GM23338 (cell line): Measurements from ENCODE around the gene TNFRSF11A. TPM values are rescaled to one million over a fixed set of nuclear protein-coding genes. Genes with fewer than 3 reads are reported as not detected.

Experiments
- ATAC-seq: fragments of 200-7000 bp; cut with Tn5 transposase; 3 replicates; pipeline ENCODE4 v1.9.1; 2020
- DNase-seq: peaks from one replicate; pipeline ENCODE4 v3.0.0-alpha.2; 2015; ENCODE audit warnings: low spot score
- H2AFZ ChIP-seq: fragments of 200-600 bp; sonication (generic); 2 replicates; pipeline ENCODE4 v1.8.0; 2016; ENCODE audit warnings: antibody characterized with exemption, mild to moderate bottlenecking, moderate library complexity
- H3F3A ChIP-seq: fragments of 200-600 bp; sonication (generic); replicated peaks from 2 replicates; pipeline ENCODE4 v1.8.0; 2017; ENCODE audit warnings: antibody characterized with exemption, mixed run types, low read depth
- H3K27ac ChIP-seq: fragments of 200-600 bp; sonication (generic); 2 replicates; pipeline ENCODE4 v1.6.1; 2016; ENCODE audit warnings: low read depth
- H3K27me3 ChIP-seq: fragments of 200-600 bp; sonication (generic); 2 replicates; pipeline ENCODE4 v1.8.0; 2016; ENCODE audit warnings: mild to moderate bottlenecking, mixed run types, moderate library complexity; ENCODE audit not compliant: insufficient read depth
- H3K36me3 ChIP-seq: fragments of 200-600 bp; sonication (generic); 2 replicates; pipeline ENCODE4 v1.8.0; 2016; ENCODE audit warnings: mild to moderate bottlenecking; ENCODE audit not compliant: insufficient read depth
- H3K4me1 ChIP-seq: fragments of 200-600 bp; sonication (generic); 2 replicates; pipeline ENCODE4 v1.8.0; 2016; ENCODE audit warnings: mild to moderate bottlenecking, moderate library complexity; ENCODE audit not compliant: insufficient read depth
- H3K4me2 ChIP-seq: fragments of 200-600 bp; sonication (generic); 2 replicates; pipeline ENCODE4 v1.7.1; 2017; ENCODE audit warnings: mixed run types
- H3K4me3 ChIP-seq: fragments of 200-600 bp; sonication (generic); 2 replicates; pipeline ENCODE4 v1.6.1; 2016; ENCODE audit warnings: mixed run types
- H3K79me2 ChIP-seq: fragments of 200-600 bp; sonication (generic); replicated peaks from 2 replicates; pipeline ENCODE4 v1.8.0; 2017; ENCODE audit warnings: mild to moderate bottlenecking; ENCODE audit not compliant: insufficient read depth
- H3K9me2 ChIP-seq: fragments of 200-600 bp; sonication (generic); 2 replicates; pipeline ENCODE4 v1.8.0; 2017; ENCODE audit not compliant: insufficient read depth
- H4K20me1 ChIP-seq: fragments of 200-600 bp; sonication (generic); replicated peaks from 2 replicates; pipeline ENCODE4 v1.8.0; 2017; ENCODE audit warnings: mild to moderate bottlenecking; ENCODE audit not compliant: insufficient read depth
- H3K27ac Mint-ChIP-seq: 2 replicates; pipeline ENCODE4 v1.8.0; 2020; ENCODE audit warnings: inconsistent platforms, mild to moderate bottlenecking, moderate library complexity, mixed read lengths
- H3K27me3 Mint-ChIP-seq: 3 replicates; pipeline ENCODE4 v1.8.0; 2022; ENCODE audit warnings: low read depth, mild to moderate bottlenecking, moderate library complexity, mixed read lengths, inconsistent platforms; ENCODE audit not compliant: insufficient read depth, poor library complexity
- H3K36me3 Mint-ChIP-seq: 3 replicates; pipeline ENCODE4 v1.8.0; 2021; ENCODE audit warnings: low read depth, mild to moderate bottlenecking, inconsistent platforms, moderate library complexity, mixed read lengths
- H3K4me1 Mint-ChIP-seq: 3 replicates; pipeline ENCODE4 v1.8.0; 2020; ENCODE audit warnings: mild to moderate bottlenecking, inconsistent platforms, mixed read lengths
- H3K4me3 Mint-ChIP-seq: 3 replicates; pipeline ENCODE4 v1.8.0; 2021; ENCODE audit warnings: moderate library complexity, mild to moderate bottlenecking, inconsistent platforms, mixed read lengths
- H3K9me3 Mint-ChIP-seq: 3 replicates; pipeline ENCODE4 v1.8.0; 2020; ENCODE audit warnings: moderate library complexity, mild to moderate bottlenecking, inconsistent platforms, mixed read lengths
- CREB1 ChIP-seq: fragments of 250-450 bp; sonication (Bioruptor Pico); IDR thresholded peaks from 2 replicates; pipeline ENCODE4 v1.5.0; 2020; ENCODE audit warnings: low read depth, mild to moderate bottlenecking, moderate library complexity
- EZH2 ChIP-seq: fragments of 200-600 bp; sonication (generic); IDR thresholded peaks from one replicate; pipeline ENCODE4 v1.8.0; 2017; ENCODE audit warnings: antibody characterized with exemption, mild to moderate bottlenecking, low read depth; ENCODE audit not compliant: unreplicated experiment
- JUNB ChIP-seq: IDR thresholded peaks from one replicate; pipeline ENCODE4 v1.6.1; 2016; ENCODE audit warnings: antibody characterized with exemption; ENCODE audit not compliant: unreplicated experiment
- NANOG ChIP-seq: IDR thresholded peaks from 2 replicates; pipeline ENCODE4 v1.6.1; 2016; ENCODE audit warnings: antibody characterized with exemption, borderline replicate concordance
- POLR2AphosphoS5 ChIP-seq: IDR thresholded peaks from 2 replicates; pipeline ENCODE4 v1.6.1; 2016; ENCODE audit warnings: antibody characterized with exemption, low read depth
- REST ChIP-seq: IDR thresholded peaks from one replicate; pipeline ENCODE4 v1.6.1; 2018; ENCODE audit warnings: antibody characterized with exemption; ENCODE audit not compliant: unreplicated experiment
- STAT1 ChIP-seq: IDR thresholded peaks from one replicate; pipeline ENCODE4 v1.6.1; 2016; ENCODE audit warnings: antibody characterized with exemption; ENCODE audit not compliant: unreplicated experiment
- ZNF114 ChIP-seq: fragments of 250-450 bp; sonication (Bioruptor Pico); IDR thresholded peaks from 2 replicates; pipeline ENCODE4 v1.5.0; 2020; ENCODE audit warnings: mild to moderate bottlenecking, moderate library complexity
- ZNF331 ChIP-seq: fragments of 250-450 bp; sonication (Bioruptor Pico); IDR thresholded peaks from 2 replicates; pipeline ENCODE4 v1.5.0; 2020; ENCODE audit warnings: low read depth, mild to moderate bottlenecking, moderate library complexity
- ZNF462 ChIP-seq: fragments of 250-450 bp; sonication (Bioruptor Pico); IDR thresholded peaks from 2 replicates; pipeline ENCODE4 v1.5.0; 2020; ENCODE audit warnings: mild to moderate bottlenecking, moderate library complexity
- polyA plus RNA-seq: library from polyadenylated mRNA; unstranded; fragments of >200 nt; fragmentation: Nextera tagmentation; extraction: Ambion mirVana; gene quantifications from 2 replicates; pipeline ENCODE4 v1.2.1, GENCODE V29; 2016
- total RNA-seq: library from RNA; depleted of rRNA; stranded (reverse); fragments of >200 nt; shearing (Covaris generic); gene quantifications from 2 replicates; pipeline ENCODE4 v1.2.3, GENCODE V29; 2014

The TNFRSF11A gene
- total and polyA plus RNA-seq, 2 experiments from 2014 or later: 3.8 to 7.3 TPM

GRCh38 chr18:62372882-62373281 lies 47.8 kb downstream of the TNFRSF11A start:
- no peak for ATAC-seq
- H3K27ac ChIP-seq: no peak overlapping the region; the same call in 1 of the 2 replicates
- Mint-ChIP-seq H3K27me3 (peaks cover 5% of the 10 kb centered on the region), H3K36me3 (peaks cover 25% of the 10 kb centered on the region; the same call in 2 of the 3 replicates), H3K9me3 (no peaks in the 10 kb centered on the region), H3K4me3 (no peak overlapping the region), H3K4me1 (peaks cover 34% of the 10 kb centered on the region), H3K27ac (no peak overlapping the region)
- H3K36me3 ChIP-seq: no peaks in the 10 kb centered on the region
- peaks cover 32% of the 10 kb centered on the region for H3K4me1 ChIP-seq
- no peak for TF ChIP-seq REST
- no peak for TF ChIP-seq JUNB
- no peak for TF ChIP-seq CREB1
- TF ChIP-seq ZNF462 (CRISPR knock-in tag): no peak
- no peak for TF ChIP-seq NANOG
- TF ChIP-seq STAT1: no peak
- no peak for TF ChIP-seq EZH2
- TF ChIP-seq ZNF114 (CRISPR knock-in tag): no peak
- no peak for TF ChIP-seq POLR2AphosphoS5
- no peak for TF ChIP-seq ZNF331 (CRISPR knock-in tag)
- no peak overlapping the region for H2AFZ ChIP-seq
- no peak overlapping the region for H3K4me3 ChIP-seq
- no peak for DNase-seq
- no peaks in the 10 kb centered on the region for H3K27me3 ChIP-seq
- no peaks in the 10 kb centered on the region for H3K9me2 ChIP-seq
- H3K4me2 ChIP-seq: no peak overlapping the region
- H4K20me1 ChIP-seq: no peaks in the 10 kb centered on the region
- H3K79me2 ChIP-seq: no peaks in the 10 kb centered on the region
- H3F3A ChIP-seq: no peaks in the 10 kb centered on the region
